Stimulated activated CD8-positive, alpha-beta memory T cell treated with anti-CD3 and anti-CD28 coated beads, Interleukin-15, amount 100 ng/mL, for 4 hours (primary cell): ENCODE measurements around the gene VTI1A.

ENCODE experiments used
- DNase-seq, 2 donors: peaks; one replicate each; pipeline ENCODE4 v3.0.0-alpha.2; 2020; ENCODE audit warnings: low read depth in 2 of 2

The VTI1A gene

DNA sequence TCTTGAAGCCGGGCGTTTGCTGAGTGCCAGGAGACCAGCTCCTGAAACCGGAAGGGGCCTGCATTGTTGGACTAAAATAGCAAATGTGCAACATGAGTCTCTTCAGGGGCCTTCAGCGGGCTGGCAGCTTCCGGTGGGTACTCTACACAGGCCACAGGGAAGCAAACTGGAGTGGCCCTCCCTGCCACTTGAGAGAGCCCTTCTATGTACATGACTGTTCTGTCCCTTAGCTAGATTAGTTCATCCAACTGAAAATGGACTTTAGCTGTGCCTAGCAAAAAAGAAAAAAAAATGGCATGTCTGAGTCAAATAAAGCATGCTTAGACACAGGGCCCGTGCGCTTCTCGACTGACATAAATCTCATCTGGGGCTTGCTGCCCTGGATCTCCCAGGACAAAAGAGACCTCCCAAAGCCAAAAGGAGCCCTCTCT, 387.8 kb downstream of the VTI1A start:
- no peak for DNase-seq

- DNase-seq, result no peak
Measured at GRCh38 chr10:112835217-112835715, 388.3 kb downstream of the VTI1A start.

DNA sequence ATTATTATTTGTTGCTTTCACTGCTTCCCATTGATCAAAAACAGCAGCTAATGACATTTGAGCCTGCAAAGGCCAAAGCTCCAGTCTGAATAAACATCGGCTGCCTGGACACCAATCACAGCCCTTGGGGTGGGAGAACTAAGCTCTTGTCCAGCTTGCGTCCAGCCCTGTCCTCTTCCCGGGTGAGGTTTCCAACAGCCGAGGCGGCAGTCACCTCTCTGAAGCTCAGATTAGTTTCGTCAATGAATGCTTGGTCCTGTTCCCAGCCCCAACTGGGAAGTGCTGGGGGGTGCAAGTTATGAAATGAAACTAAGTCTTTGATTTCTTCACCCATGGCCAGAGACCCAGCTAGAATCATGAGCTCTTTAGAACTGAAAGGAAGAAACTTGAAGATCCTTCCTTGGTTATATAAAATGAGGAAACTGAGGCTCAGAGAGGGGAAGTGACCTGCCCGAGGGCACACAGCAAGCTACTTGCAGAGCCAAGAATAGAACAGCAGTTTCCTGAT, 389.0 kb downstream of the VTI1A start:
- no peak for DNase-seq

DNA sequence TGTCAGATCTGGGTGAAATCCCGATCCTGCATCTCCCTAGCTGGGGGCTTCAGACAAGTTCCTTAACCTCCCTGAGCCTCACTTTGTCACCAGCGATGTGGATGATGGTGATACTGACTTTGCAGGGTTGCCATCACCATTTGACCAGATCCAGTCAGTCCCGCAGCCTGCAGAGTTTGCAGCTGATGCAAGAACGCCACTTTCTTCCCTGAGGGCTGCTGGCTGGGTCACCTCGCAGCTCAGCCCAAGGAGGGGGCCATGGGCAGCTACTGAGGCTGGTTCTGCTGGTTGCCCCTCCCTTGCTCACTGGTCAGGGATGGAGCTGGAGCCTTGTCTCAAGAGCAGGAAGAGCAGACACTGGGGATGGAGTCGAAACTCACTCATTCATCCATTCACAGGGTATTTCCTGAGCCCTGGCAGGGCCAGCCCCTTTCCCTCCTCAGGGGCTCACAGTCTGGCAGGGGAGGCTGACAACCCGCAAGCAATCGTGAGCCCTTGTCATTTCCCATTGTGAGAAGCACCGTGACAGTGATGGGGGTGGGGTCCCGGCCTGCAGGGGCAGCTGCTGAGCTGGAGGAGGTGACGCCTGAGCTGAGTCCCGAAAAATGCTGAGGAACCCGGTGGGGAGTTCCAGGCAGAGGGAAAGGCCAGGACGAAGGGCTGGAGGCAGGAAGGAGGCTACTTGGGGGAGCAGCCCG, 391.9 kb downstream of the VTI1A start:
- DNase-seq, result no peak

DNA sequence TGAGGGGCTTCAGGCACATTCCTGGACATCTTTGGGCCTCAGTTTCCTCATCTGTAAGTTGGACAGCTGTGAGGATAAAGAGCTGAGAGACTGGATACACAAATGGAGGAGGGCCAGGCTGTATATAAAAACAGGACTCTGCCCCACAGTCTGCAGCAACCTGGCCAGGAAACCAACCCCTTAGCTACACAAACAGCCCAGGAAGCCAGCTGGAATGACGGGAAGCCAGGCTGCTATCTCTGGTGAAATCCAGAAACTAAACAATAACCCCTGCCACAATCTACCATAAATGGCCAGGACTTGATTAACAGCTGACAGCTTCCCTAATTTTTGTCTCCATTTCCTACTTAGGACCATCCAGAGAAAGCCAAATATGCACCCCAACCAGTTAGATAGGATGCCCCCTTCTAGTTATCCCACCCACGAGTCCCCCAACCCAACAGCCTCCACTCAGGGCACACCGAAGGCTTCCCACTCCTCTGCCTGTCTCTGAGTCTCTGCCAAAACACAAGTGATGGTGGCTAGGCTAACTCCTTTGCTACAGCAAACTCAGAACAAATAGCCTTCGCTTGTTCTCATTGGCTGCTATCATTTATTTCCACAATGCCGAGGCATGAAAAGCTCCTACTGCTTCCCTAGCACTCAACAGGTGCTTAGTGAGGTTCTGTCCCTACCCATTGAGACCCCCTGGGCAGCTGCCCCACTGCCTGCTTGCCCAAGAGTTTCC, 393.1 kb downstream of the VTI1A start:
- DNase-seq, result no peak

DNA sequence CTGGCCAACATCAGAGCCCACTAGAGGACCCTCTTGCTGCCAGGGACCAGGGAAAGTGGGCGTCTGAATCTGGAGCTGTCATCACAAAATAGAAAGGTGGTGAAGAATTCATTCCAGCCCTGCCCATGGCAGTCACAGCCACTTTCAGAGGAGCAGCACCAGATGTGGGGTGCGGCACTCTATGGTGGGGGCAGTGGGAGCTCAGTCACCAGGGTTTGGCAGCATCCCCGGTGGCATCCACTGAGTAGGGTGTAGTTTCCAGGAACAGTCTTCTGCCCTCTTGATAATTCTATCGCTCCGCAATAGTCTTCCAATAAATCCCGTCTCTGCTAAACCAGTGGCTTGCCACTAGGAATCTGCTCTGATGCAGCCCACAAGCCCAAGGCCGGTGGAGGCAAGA, 394.5 kb downstream of the VTI1A start:
- DNase-seq, result no peak

GRCh38 chr10:112842832-112843360, 395.9 kb downstream of the VTI1A start:
- DNase-seq, result no peak

DNA sequence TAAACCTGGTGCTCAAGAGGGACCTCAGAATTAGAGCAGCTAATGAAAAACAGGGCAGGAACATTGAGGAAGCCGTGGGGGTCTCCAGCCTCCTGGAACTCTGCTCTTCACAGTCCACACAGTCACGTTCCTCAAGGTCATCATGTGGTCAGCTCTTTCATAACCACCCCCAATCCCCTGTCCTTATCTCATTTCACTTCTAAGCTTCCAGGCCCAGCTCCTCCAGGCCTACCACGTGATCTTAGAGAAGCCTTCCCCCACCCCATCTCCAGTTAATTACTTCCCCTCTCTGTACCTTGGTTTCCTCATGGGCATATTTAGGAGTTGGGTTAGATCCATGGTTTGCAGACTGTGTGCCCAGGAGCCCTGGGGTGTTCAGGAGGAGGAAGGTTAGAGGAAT, 396.6 kb downstream of the VTI1A start:
- DNase-seq, result no peak

DNA sequence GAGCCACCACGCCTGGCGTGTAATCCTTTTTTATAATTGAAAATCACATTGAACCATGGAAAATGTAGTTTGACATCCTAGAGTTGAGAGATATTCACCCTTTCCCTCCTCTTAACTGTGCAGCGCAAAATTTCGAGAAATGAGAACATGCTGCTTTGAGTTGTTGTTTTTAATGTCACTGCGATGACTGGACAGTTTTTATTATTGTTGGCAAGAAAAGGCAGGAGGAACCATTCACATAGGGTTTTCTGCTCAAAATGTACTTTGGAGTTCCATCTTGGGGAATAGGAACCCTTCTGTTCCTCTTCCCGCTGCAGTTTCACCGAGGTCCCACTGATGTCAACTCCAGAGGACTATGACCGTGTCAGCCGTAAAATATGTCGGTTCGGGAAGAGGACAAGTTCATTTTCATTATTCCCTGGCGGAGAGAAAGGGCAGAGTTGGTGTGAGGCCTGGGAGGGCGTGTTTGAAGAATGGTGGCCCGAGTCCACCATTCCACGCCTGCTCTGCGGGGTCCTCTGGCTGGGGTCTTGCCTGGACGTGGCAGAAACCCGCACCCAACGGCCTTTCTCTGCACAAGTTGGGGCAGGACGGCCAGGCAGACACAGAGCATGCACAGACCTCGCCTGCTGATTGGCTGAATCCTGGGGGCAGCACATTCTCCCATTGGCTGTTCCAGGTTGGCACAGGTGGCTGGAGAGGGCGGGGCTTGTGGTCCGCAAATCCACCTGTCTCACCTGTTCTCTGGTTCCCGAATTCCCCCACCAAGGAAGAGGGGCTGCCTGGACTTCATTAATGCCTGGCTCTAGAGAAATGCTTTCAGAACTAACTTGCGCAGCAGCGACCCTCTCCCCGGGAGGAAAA, 397.9 kb downstream of the VTI1A start:
- no peak for DNase-seq

GRCh38 chr10:112847778-112848177, 400.8 kb downstream of the VTI1A start:
- no peak for DNase-seq

DNA sequence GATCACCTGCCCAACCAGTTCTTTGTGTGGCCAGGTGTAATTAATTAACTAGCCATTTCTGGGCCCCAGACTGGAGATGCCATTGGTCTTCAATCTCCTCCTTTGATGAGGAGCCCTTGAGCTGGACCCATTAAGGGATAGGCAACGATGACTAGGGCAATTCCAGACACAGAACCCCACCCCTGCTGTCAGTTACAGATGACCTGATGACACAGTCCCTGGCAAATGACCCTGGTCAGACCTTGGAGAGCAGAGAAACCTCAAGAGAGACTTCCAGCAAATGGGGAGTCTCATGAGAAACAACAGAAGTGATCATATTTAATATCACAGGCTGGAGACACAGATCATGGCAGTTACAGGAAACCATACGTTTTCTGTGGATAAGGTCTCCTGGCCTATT, 401.2 kb downstream of the VTI1A start:
- DNase-seq, result no peak

GRCh38 chr10:112848868-112849430, 401.9 kb downstream of the VTI1A start:
- no peak for DNase-seq

GRCh38 chr10:112849546-112849945, 402.5 kb downstream of the VTI1A start:
- DNase-seq, result no peak

GRCh38 chr10:112851181-112851580, 404.2 kb downstream of the VTI1A start:
- no peak for DNase-seq

DNA sequence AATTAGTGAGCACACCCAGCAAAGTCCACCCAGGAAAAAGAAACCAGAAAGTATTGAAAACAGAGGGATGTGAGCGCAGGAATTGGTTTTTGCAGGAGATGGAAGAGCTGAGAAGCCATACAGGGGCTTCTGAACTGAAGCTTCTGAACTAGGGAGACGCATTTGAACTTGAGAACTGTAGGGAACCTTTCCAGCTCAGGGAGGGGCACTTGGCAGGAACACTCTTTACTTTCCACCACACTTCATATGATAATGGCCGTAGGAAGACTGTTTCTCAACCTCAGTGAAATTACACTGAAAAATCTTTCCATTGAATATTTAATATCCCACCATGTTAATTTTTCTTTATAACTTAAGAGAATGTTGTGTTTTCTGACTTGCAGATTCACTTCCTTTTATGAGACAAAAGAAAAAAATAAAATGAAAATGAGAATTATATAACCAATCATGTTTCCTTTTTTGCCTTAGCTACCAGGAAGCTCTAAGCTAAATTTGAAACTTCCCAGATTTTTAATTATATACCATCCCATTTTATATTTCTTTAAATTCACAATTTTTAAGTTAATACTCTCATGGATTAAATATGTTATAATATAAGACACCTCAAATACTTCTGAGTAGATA, 404.7 kb downstream of the VTI1A start:
- DNase-seq, result no peak

GRCh38 chr10:112852306-112852705, 405.3 kb downstream of the VTI1A start:
- no peak for DNase-seq

GRCh38 chr10:112855134-112855533, 408.1 kb downstream of the VTI1A start:
- no peak for DNase-seq

GRCh38 chr10:112857493-112857892, 410.5 kb downstream of the VTI1A start:
- DNase-seq, result no peak

- DNase-seq, result no peak
Measured at GRCh38 chr10:112858986-112859651, 412.1 kb downstream of the VTI1A start.

DNA sequence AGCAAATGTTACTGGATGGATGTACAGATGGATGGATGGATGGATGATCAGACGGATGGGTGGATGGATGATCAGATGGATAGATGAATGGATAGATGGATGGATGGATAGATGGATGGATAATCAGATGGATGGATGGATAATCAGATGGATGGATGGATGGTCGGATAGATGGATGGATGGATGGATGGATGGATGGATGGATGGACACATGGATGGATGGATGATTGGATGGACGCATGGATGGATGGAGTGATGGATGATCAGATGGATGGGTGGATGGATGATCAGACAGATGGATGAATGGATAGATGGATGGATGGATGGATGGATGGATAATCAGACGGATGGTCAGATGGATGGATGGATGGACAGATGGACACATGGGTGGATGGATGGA, 412.8 kb downstream of the VTI1A start:
- no peak for DNase-seq
